Osteocyte (in vitro differentiated cells): ENCODE results near the gene GNAT1. TPM values are rescaled to one million over a fixed set of nuclear protein-coding genes. Genes with fewer than 3 reads are reported as not detected.

Experiments
- DNase-seq: peaks from one replicate; pipeline ENCODE4 v3.0.0; 2021; ENCODE audit warnings: mixed read lengths; ENCODE audit not compliant: unreplicated experiment; ENCODE audit errors: extremely low spot score
- H3K27ac Mint-ChIP-seq: one replicate; pipeline ENCODE4 v1.8.0; 2021; ENCODE audit warnings: mild to moderate bottlenecking, mixed read lengths; ENCODE audit not compliant: unreplicated experiment
- H3K27me3 Mint-ChIP-seq: one replicate; pipeline ENCODE4 v1.8.0; 2021; ENCODE audit warnings: mixed read lengths; ENCODE audit not compliant: unreplicated experiment
- H3K36me3 Mint-ChIP-seq: one replicate; pipeline ENCODE4 v1.8.0; 2021; ENCODE audit warnings: mixed read lengths; ENCODE audit not compliant: unreplicated experiment
- H3K4me1 Mint-ChIP-seq: one replicate; pipeline ENCODE4 v1.8.0; 2021; ENCODE audit warnings: mixed read lengths; ENCODE audit not compliant: unreplicated experiment
- H3K4me3 Mint-ChIP-seq: one replicate; pipeline ENCODE4 v1.8.0; 2021; ENCODE audit warnings: mild to moderate bottlenecking, moderate library complexity, mixed read lengths; ENCODE audit not compliant: unreplicated experiment
- H3K9me3 Mint-ChIP-seq: one replicate; pipeline ENCODE4 v1.8.0; 2021; ENCODE audit warnings: mixed read lengths; ENCODE audit not compliant: unreplicated experiment
- CTCF ChIP-seq: fragments of 200-600 bp; sonication (generic); IDR thresholded peaks from 2 replicates; pipeline ENCODE4 v1.5.0; 2021; ENCODE audit warnings: antibody characterized with exemption, mild to moderate bottlenecking, moderate library complexity
- total RNA-seq: library from RNA; stranded (reverse); gene quantifications from 2 replicates; pipeline ENCODE4 v1.2.1, GENCODE V29; 2021

The GNAT1 gene
- total RNA-seq, 1 donor from 2014 or later, result not detected

GRCh38 chr3:50186096-50186495, 5.3 kb upstream of the GNAT1 start:
- no peak for DNase-seq
- Mint-ChIP-seq H3K4me1 (peaks cover 3% of the 10 kb centered on the region), H3K27me3 (no peaks in the 10 kb centered on the region), H3K27ac (no peak overlapping the region), H3K36me3 (no peaks in the 10 kb centered on the region), H3K4me3 (no peak overlapping the region), H3K9me3 (no peaks in the 10 kb centered on the region)
- no peak for TF ChIP-seq CTCF

GRCh38 chr3:50187750-50188149, 3.7 kb upstream of the GNAT1 start:
- H3K27me3 Mint-ChIP-seq, result no peaks in the 10 kb centered on the region
- no peaks in the 10 kb centered on the region for H3K9me3 Mint-ChIP-seq
- no peak for TF ChIP-seq CTCF
- H3K27ac Mint-ChIP-seq, result no peak overlapping the region
- no peak for DNase-seq
- H3K36me3 Mint-ChIP-seq, result no peaks in the 10 kb centered on the region
- no peak overlapping the region for H3K4me3 Mint-ChIP-seq
- peaks cover 3% of the 10 kb centered on the region for H3K4me1 Mint-ChIP-seq

GRCh38 chr3:50189274-50189673, 2.1 kb upstream of the GNAT1 start:
- Mint-ChIP-seq H3K27me3 (no peaks in the 10 kb centered on the region), H3K27ac (no peak overlapping the region)

GRCh38 chr3:50189989-50190388, 1.4 kb upstream of the GNAT1 start:
- peaks cover 3% of the 10 kb centered on the region for H3K4me1 Mint-ChIP-seq

More at GRCh38 chr3:50189274-50189673, 2.1 kb upstream of the GNAT1 start:
- TF ChIP-seq CTCF, result peak; percentile 92
- H3K4me1 Mint-ChIP-seq, result peaks cover 3% of the 10 kb centered on the region
- H3K9me3 Mint-ChIP-seq, result no peaks in the 10 kb centered on the region
- no peak overlapping the region for H3K4me3 Mint-ChIP-seq
- H3K36me3 Mint-ChIP-seq, result no peaks in the 10 kb centered on the region
- DNase-seq, result peak; percentile 93

GRCh38 chr3:50192124-50192523, 714 bp downstream of the GNAT1 start:
- peaks cover 7% of the 10 kb centered on the region for H3K27me3 Mint-ChIP-seq
- peaks cover 3% of the 10 kb centered on the region for H3K4me1 Mint-ChIP-seq
- H3K4me3 Mint-ChIP-seq, result no peak overlapping the region
- no peaks in the 10 kb centered on the region for H3K36me3 Mint-ChIP-seq
- no peak for DNase-seq
- H3K9me3 Mint-ChIP-seq, result no peaks in the 10 kb centered on the region
- TF ChIP-seq CTCF, result no peak
- no peak overlapping the region for H3K27ac Mint-ChIP-seq

More at GRCh38 chr3:50189989-50190388, 1.4 kb upstream of the GNAT1 start:
- no peaks in the 10 kb centered on the region for H3K9me3 Mint-ChIP-seq
- no peak for TF ChIP-seq CTCF
- no peak overlapping the region for H3K27ac Mint-ChIP-seq
- H3K27me3 Mint-ChIP-seq, result no peaks in the 10 kb centered on the region
- no peak for DNase-seq
- H3K4me3 Mint-ChIP-seq, result no peak overlapping the region
- no peaks in the 10 kb centered on the region for H3K36me3 Mint-ChIP-seq
